OCI-LY3 (cell line): Measurements from ENCODE around the gene ELL2.

ENCODE experiments used
- EZH2phosphoT487 ChIP-seq: fragments of 200-600 bp; shearing (Covaris generic); IDR thresholded peaks from 2 replicates; pipeline ENCODE4 v1.6.1; 2018; ENCODE audit warnings: antibody characterized with exemption, mixed run types, low read depth
- TF ChIP-seq, protein P1 (sequence below): fragments of 200-600, 300-600 bp; sonication (generic); IDR thresholded peaks from 2 replicates; pipeline ENCODE4 v1.5.1; 2014; ENCODE audit warnings: antibody characterized with exemption, low read length, low read depth

DNA sequence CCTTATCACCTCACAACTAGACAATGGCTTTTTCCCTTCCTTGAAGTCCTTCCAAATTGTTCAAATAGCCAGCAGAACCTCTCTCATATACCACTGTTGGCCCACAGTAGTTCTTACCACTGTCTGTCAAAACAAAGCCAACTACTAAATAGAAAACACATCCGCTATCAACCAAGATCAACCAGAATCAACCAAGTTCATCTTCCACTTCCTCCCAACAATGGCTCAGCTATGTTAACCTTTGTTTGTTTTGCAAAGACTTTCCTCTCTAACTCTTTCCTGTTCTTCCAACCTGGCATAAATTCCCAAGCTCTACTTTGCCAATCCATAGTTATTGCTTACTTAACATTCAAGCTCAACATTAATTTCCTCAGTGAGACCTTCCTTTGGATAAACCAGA lies 15.2 kb downstream of the ELL2 start:
- TF ChIP-seq, protein P1, sequence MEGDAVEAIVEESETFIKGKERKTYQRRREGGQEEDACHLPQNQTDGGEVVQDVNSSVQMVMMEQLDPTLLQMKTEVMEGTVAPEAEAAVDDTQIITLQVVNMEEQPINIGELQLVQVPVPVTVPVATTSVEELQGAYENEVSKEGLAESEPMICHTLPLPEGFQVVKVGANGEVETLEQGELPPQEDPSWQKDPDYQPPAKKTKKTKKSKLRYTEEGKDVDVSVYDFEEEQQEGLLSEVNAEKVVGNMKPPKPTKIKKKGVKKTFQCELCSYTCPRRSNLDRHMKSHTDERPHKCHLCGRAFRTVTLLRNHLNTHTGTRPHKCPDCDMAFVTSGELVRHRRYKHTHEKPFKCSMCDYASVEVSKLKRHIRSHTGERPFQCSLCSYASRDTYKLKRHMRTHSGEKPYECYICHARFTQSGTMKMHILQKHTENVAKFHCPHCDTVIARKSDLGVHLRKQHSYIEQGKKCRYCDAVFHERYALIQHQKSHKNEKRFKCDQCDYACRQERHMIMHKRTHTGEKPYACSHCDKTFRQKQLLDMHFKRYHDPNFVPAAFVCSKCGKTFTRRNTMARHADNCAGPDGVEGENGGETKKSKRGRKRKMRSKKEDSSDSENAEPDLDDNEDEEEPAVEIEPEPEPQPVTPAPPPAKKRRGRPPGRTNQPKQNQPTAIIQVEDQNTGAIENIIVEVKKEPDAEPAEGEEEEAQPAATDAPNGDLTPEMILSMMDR: no peak
- no peak for TF ChIP-seq EZH2phosphoT487
